OCI-LY7 (cell line): ENCODE measurements around the gene GRK4. TPM values are rescaled to one million over a fixed set of nuclear protein-coding genes. Genes with fewer than 3 reads are reported as not detected.

Source experiments
- BruUV-seq: library from RNA; stranded (reverse); fragments of 400-500 nt; replicated peaks from 2 replicates; lab custom pipeline; 2021; lab: Mats Ljungman, UMichigan
- CTCF ChIA-PET: fragments of 300-600 bp; sonication (Branson Sonifier 250); formaldehyde crosslinking; loops from one replicate; lab custom pipeline; 2022; ENCODE audit warnings: antibody characterized with exemption; ENCODE audit not compliant: unreplicated experiment; lab: Charles Lee
- POLR2A ChIA-PET: fragments of 300-600 bp; sonication (Branson Sonifier 250); formaldehyde crosslinking; loops from one replicate; lab custom pipeline; 2022; ENCODE audit warnings: antibody characterized with exemption; lab: Charles Lee
- DNase-seq: peaks from one replicate; pipeline ENCODE4 v3.0.0-alpha.2; 2015; ENCODE audit warnings: low spot score
- H2AFZ ChIP-seq: fragments of 200-600 bp; sonication (generic), shearing (Covaris generic); 2 replicates; pipeline ENCODE4 v1.6.1; 2014; ENCODE audit warnings: mild to moderate bottlenecking, antibody characterized with exemption, low read length, moderate library complexity
- H3K27ac ChIP-seq: fragments of 200-600 bp; sonication (generic); 2 replicates; pipeline ENCODE4 v1.5.1; 2014; ENCODE audit warnings: mixed run types, low read depth, mild to moderate bottlenecking, moderate library complexity, low read length, inconsistent platforms; ENCODE audit not compliant: poor library complexity, severe bottlenecking
- H3K36me3 ChIP-seq: fragments of 200-600 bp; sonication (generic); 2 replicates; pipeline ENCODE4 v1.6.1; 2014; ENCODE audit warnings: mild to moderate bottlenecking, antibody characterized with exemption, low read length, moderate library complexity, mixed read lengths; ENCODE audit not compliant: insufficient read depth
- H3K4me1 ChIP-seq: fragments of 200-600 bp; sonication (generic); 2 replicates; pipeline ENCODE4 v1.5.1; 2014; ENCODE audit warnings: mild to moderate bottlenecking, low read length; ENCODE audit not compliant: insufficient read depth, poor library complexity, severe bottlenecking
- H3K4me2 ChIP-seq: fragments of 200-600 bp; sonication (generic); 2 replicates; pipeline ENCODE4 v1.6.1; 2014; ENCODE audit warnings: mild to moderate bottlenecking, low read length
- H3K4me3 ChIP-seq: fragments of 200-600 bp; sonication (generic); 2 replicates; pipeline ENCODE4 v1.5.1; 2014; ENCODE audit warnings: mild to moderate bottlenecking, low read depth, low read length; ENCODE audit not compliant: poor library complexity, severe bottlenecking
- H3K79me2 ChIP-seq: fragments of 200-600 bp; sonication (generic); 2 replicates; pipeline ENCODE4 v1.6.1; 2016; ENCODE audit warnings: low read depth, mild to moderate bottlenecking, low read length, moderate library complexity, mixed read lengths; ENCODE audit not compliant: insufficient read depth
- H3K9me2 ChIP-seq: fragments of 200-600 bp; sonication (generic); 2 replicates; pipeline ENCODE4 v1.6.1; 2016; ENCODE audit warnings: mild to moderate bottlenecking, low read length, mixed read lengths; ENCODE audit not compliant: insufficient read depth
- H3K9me3 ChIP-seq: fragments of 200-600 bp; sonication (generic); 2 replicates; pipeline ENCODE4 v1.6.1; 2014; ENCODE audit warnings: mild to moderate bottlenecking, mixed run types, low read length, mixed read lengths
- H4K20me1 ChIP-seq: fragments of 200-600 bp; sonication (generic); 2 replicates; pipeline ENCODE4 v1.6.1; 2014; ENCODE audit warnings: mild to moderate bottlenecking, antibody characterized with exemption, low read length, moderate library complexity, mixed read lengths; ENCODE audit not compliant: insufficient read depth
- EZH2phosphoT487 ChIP-seq: fragments of 200-600 bp; sonication (generic); IDR thresholded peaks from 2 replicates; pipeline ENCODE4 v1.6.1; 2018; ENCODE audit warnings: low read depth, borderline replicate concordance, mild to moderate bottlenecking, mixed run types, antibody characterized with exemption, low read length, moderate library complexity, mixed read lengths
- intact Hi-C: fragments of 100-400 bp; cut with micrococcal nuclease; formaldehyde crosslinking; loops from one replicate; pipeline ENCODE4 v1.10.0; 2022; ENCODE audit not compliant: unreplicated experiment
- total RNA-seq, 2 experiments: library from RNA; depleted of rRNA in 1 of 2; stranded (reverse); fragments of >200 nt in 1 of 2; shearing (Covaris generic) in 1 of 2; gene quantifications; 2 replicates each; pipeline ENCODE4 v1.2.3, GENCODE V29; 2014 to 2022
- TF ChIP-seq, protein P1 (sequence below): fragments of 200-600 bp; sonication (generic); conservative IDR thresholded peaks from 2 replicates; pipeline ENCODE4 v1.5.1; 2014; ENCODE audit warnings: mild to moderate bottlenecking, antibody characterized with exemption, low read length, moderate library complexity, mixed read lengths

The GRK4 gene
- total RNA-seq, 2 experiments from 2014 or later, result 6.5 to 9.1 TPM

DNA sequence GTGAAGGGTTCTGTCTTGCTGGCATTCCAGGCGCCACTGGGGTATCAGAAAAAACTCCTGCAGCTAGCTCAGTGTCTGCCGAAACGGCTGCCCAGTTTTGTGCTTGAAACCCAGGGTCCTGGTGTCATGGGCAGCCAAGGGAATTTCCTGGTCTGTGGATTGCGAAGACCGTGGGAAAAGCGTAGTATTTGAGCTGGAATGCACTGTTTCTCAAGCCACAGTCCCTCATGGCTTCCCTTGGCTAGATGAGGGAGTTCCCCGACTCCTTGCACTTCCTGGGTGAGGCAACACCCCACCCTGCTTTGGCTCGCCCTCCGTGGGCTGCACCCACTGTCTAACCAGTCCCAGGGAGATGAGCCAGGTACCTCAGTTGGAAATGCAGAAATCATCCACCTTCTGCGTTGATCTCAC lies 40.2 kb upstream of the GRK4 start:
- intact Hi-C loops, result no loop called here
- Histone ChIP-seq H3K4me3 (no peak overlapping the region), H3K9me2 (no peaks in the 10 kb centered on the region), H4K20me1 (no peaks in the 10 kb centered on the region), H3K27ac (no peak overlapping the region), H3K4me2 (no peak overlapping the region), H3K36me3 (no peaks in the 10 kb centered on the region; the same call in none of the 2 replicates), H3K4me1 (peaks cover 9% of the 10 kb centered on the region), H3K9me3 (no peaks in the 10 kb centered on the region), H3K79me2 (no peaks in the 10 kb centered on the region), H2AFZ (no peak overlapping the region)
- no TSS peak for BruUV-seq
- ChIA-PET POLR2A (no interaction called here), CTCF (no interaction called here)
- TF ChIP-seq, protein P1, sequence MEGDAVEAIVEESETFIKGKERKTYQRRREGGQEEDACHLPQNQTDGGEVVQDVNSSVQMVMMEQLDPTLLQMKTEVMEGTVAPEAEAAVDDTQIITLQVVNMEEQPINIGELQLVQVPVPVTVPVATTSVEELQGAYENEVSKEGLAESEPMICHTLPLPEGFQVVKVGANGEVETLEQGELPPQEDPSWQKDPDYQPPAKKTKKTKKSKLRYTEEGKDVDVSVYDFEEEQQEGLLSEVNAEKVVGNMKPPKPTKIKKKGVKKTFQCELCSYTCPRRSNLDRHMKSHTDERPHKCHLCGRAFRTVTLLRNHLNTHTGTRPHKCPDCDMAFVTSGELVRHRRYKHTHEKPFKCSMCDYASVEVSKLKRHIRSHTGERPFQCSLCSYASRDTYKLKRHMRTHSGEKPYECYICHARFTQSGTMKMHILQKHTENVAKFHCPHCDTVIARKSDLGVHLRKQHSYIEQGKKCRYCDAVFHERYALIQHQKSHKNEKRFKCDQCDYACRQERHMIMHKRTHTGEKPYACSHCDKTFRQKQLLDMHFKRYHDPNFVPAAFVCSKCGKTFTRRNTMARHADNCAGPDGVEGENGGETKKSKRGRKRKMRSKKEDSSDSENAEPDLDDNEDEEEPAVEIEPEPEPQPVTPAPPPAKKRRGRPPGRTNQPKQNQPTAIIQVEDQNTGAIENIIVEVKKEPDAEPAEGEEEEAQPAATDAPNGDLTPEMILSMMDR, result no peak
- TF ChIP-seq EZH2phosphoT487, result no peak
- no peak for DNase-seq

DNA sequence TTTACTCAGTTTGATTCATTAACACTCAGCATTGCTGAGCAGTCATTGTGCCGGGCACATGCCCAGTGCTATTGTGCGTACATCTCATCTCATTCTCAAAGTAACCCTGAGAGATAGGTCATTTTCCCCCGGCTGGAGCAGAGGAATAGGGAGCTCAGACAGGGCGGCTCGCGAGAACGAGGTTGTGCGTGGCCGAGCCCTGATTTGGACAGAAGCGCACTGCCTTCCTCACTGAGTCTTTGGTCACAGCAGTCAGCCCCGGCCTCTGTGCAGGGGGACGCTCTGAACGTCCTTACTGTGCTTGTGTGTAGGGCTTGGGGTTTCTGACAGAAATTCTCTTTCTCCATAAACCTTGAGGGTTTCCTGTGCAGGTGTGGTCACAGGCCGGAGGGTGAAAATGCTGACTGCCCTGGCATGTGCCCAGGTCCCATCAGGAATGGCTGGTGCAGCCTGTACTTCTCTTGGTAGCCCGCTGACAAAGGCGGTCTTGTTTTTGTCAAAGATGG lies 39.6 kb upstream of the GRK4 start:
- intact Hi-C loops, result no loop called here
- Histone ChIP-seq H3K9me3 (no peaks in the 10 kb centered on the region), H2AFZ (no peak overlapping the region), H3K9me2 (no peaks in the 10 kb centered on the region), H3K4me3 (no peak overlapping the region), H4K20me1 (no peaks in the 10 kb centered on the region), H3K36me3 (peaks cover 1% of the 10 kb centered on the region), H3K79me2 (no peaks in the 10 kb centered on the region), H3K4me2 (no peak overlapping the region), H3K4me1 (peaks cover 9% of the 10 kb centered on the region), H3K27ac (no peak overlapping the region)
- no TSS peak for BruUV-seq
- no peak for DNase-seq
- TF ChIP-seq, protein P1, result no peak
- no peak for TF ChIP-seq EZH2phosphoT487
- ChIA-PET POLR2A (interaction anchor here (0.7 kb wide), 1 partner anchor 77 kb away, joined by 3 read pairs; no protein-coding TSS in a partner anchor), CTCF (no interaction called here)

DNA sequence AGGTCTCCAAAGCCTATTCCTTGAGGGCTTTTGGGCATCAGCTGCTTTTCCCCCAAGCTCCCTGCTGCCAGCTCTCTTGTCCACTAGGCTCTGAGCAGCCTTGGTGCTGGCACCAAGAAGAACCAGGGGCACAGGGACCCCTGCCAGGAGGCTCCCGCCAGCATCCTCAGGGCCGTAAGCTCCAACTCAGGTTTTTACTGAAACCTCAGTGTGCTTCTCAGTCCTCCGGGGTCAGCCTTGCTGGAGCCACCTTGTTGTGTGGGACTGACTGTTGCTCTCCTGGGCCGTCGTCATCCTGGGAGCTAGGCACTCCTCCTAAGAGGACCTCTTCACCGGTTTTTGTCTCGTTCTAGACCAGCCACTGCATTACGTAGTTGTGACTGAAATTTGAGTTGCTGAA lies 39.1 kb upstream of the GRK4 start:
- ChIA-PET CTCF (no interaction called here), POLR2A (interaction anchor here (0.7 kb wide), 1 partner anchor 77 kb away, joined by 3 read pairs; no protein-coding TSS in a partner anchor)
- H3K36me3 ChIP-seq, result peaks cover 7% of the 10 kb centered on the region; the same call in 1 of the 2 replicates
- no peaks in the 10 kb centered on the region for H4K20me1 ChIP-seq
- intact Hi-C loops, result no loop called here
- H3K4me1 ChIP-seq, result peaks cover 9% of the 10 kb centered on the region
- no peaks in the 10 kb centered on the region for H3K9me3 ChIP-seq
- TF ChIP-seq EZH2phosphoT487, result no peak
- TF ChIP-seq, protein P1, result no peak
- BruUV-seq, result no TSS peak
- H3K4me2 ChIP-seq, result no peak overlapping the region
- no peak for DNase-seq
- no peak overlapping the region for H3K27ac ChIP-seq
- no peaks in the 10 kb centered on the region for H3K9me2 ChIP-seq
- no peak overlapping the region for H2AFZ ChIP-seq
- H3K79me2 ChIP-seq, result no peaks in the 10 kb centered on the region
- H3K4me3 ChIP-seq, result no peak overlapping the region
